C1 segment of cervical spinal cord (tissue), 14 donors: ENCODE results near the gene CDC42BPA.
A peak's percentile ranks its signal among the peaks of the same experiment; 100 is the strongest.

Experiments
- DNase-seq, 14 donors: peaks; one replicate each; lab custom pipeline; 2025; lab: John Stamatoyannopoulos, UW

CDC42BPA gene

DNA sequence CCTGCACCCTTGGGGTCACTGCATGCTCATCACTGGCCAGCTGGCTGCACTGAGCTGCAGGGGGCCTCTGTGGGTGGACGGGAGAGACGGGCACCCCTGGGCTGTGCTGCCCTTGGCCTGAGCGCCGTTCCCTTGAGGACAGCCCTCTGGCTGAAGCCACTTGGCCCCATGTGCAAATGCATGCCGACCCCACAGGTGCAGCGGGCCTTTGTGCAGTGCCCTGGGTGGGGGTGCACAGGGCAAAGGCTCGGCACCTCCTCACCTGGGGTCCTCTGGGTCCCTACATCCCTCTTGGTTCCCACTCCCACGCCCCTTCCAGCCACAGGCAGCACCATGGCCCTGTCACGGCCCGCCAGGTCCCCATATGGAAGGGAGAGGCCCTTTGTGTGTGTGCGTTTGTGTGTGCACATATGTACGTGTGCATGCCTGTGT is 336.9 kb downstream of the CDC42BPA start:
- DNase-seq = no peak

DNA sequence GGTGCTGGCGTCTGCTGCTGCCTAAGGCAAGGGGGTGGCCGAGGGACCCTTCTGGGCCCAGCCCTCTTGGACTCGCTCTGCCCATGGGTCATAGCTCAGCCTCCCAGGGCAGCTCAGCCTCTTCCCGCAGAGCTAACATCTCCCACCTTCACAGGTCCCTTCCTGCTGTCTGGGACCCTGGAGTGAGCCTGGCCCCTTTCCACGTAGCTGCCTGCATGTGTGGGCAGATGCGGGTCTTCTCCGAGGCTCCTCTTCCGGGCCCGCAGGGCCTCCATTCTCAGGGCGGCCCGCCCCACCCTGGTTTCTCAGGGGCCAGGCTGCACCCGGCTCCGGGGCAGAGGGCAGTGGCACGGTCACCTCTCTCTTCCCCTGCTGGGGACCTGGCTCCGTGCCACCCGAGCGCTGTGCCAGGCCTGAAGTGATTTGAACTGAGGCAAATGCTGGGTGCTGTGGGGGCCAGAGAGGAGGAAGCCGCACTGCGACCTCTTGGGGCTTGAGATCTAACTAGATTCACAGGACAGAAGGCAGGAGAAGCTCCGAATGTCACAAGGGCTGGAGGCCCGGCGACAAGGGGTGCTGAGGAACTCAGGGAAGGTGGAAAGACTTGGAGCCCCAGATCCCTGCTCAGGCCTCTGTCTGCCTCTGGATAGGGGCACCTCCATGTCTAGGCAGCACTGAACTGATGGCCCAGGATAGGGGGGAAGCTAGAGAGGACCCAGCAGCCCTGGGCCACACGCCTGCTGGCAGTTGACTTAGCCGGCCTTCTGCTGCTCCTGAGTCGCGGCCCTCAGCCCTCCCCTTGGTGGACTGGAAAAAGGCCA is 337.5 kb downstream of the CDC42BPA start:
- no peak for DNase-seq

DNA sequence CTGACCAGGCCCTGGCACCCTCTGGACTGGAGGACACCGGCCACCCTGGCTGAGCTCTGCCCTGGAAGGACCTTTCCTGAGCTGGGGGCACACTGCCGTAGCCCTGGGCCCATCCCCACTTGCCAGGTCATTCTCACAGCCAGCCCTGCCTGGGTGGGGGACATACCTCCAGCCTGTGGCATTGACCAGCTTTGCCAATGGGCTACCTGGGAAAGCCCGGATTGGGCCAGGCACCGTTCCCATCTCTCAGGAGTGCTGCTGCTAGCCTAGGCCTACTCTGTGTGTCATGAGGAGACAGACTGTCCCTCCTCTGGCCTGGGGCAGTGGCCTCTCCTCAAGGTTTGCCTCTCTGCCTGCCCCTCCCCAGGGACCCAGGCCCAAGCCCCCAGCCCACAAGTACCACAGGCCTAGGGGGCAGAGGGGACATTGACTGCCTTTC is 338.2 kb downstream of the CDC42BPA start:
- peak in 1 of 14 donors; percentile 54 for DNase-seq

DNA sequence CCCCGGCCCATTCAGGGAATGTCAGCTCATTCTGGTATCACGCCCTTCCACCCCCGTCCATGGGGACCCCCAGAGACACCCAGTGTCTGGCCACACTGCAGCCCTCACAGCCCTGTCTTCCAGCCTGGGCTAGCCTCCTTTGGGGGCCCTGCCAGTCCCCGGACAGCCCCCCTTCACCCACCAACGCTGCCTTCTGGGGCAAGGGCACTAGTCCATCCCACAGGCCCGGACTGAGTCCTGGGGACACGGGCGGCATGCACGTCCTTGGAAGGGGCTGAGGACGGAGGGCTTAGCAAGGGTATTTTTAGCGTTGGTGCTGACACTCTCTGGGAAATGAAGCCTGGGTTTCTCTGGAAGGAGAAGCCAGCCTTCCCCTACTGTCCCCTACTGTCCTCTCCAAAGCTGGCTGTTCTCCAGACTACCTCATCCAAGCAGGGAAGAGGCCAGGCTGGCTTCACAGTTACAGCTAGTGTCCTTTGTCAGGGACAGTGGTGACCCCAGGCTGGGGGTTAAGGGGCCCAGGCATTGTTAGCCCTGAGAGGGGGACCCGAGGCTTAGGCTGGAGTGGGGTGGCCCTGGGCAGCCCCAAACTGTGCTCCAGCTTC is 338.7 kb downstream of the CDC42BPA start:
- peak in 2 of 14 donors; percentile 28 to 68 for DNase-seq

DNA sequence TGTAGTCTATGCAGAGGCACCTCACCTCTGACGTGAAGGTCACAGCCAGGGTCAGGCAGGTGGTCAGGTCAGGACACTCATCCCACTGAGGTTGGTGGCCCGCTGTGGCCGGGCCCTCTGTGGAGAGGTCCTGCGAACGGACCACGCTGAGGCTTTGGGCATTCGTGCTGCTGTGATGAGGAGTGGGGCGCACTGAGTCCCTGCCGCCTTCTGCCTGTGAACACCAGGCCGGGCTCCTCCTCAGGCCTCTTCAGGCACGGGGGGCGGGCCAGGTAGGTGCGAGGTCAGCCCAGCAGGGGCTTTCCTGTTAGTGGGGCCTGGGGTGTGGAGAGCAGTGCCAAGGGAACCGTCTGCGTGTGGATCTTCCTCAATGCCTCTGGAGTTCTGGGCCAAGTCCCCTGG is 339.2 kb downstream of the CDC42BPA start:
- DNase-seq = no peak

DNA sequence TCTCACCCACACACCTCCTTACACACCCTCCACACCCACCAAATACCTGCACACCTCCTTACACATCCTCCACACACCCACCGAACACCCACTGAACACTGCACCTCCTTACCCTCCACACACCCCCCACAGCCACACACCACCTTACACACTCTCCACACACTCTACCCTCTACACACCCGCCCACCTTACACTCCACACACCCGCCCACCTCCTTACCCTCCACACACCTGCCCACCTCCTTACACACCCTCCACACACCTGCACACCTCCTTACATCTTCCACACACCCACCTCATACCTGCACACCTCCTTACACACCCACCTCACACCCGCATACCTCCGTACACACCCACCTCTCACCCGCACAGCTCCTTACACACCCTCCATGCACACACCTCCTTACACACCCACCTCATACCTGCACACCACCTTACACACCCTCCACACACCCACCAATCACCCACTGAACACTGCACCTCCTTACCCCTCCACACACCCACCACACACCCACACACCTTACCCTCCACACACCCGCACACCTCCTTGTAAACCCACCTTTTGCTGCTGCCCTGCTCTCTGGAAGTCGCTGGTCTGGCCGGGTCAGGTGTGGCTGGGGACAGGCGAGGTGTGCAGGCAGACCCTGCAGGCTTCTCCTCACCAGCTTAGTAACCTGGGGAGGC is 339.7 kb downstream of the CDC42BPA start:
- DNase-seq = no peak

DNA sequence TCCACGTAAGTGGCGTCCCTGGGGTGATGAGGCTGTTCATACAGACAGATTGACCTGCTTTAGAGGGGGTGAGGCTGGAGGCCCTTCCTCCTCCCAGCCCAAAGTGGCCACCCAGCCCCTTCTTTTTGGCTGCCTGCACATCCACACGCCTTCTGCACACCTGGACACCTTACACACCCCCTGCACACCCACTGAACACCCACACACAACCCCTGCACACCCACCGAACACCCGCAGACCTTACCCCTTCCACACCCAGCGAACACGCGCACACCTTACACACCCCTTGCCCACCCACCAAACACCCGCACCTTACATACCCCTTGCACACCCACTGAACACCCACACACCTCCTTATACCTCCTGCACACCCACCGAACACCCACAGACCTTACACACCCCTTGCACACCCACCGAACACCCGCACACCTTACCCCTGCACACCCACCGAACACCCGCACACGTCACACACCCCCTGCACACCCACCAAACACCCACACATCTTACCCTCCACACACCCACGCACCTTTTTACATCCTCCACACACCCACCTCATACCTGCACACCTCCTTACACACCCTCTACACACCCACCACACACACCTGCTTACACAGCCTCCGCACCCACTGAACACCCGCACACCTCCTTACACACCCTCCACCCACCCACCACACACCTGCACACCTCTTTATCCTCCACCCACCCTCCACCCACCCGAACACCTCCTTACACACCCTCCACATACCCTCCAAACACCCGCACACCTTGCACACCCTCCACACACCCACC is 340.5 kb downstream of the CDC42BPA start:
- no peak for DNase-seq

DNA sequence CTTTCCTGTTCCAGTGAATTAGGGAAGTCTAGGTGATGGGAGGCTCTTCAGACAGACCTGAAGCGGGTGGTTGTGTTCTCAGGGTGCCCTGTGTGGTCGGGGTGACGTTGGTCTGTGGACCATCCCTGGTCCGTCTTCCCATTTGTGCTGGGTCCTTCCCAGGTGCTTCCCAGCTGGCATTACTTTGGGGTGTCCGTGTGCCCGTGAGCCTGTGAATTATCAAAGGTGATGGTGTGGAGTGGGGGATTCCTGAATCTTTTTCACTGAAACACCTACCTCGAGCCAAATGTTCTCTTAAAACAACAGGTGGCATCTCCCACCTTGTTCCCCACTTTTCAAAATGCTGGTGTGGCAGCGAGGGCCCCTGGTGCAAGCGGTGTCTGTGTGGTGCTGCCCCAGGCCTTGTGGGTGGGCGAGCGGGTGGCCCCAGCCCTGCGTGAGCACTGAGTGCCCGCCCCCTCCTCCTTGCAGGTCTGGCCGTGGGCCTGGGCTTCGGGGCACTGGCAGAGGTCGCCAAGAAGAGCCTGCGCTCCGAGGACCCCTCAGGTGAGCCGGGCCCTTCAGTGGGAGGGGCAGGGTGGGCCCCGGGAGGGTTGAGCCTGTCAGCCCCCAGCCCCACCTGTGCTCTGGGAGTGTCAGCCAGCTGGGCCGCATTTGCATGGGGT is 341.2 kb downstream of the CDC42BPA start:
- no peak for DNase-seq

DNA sequence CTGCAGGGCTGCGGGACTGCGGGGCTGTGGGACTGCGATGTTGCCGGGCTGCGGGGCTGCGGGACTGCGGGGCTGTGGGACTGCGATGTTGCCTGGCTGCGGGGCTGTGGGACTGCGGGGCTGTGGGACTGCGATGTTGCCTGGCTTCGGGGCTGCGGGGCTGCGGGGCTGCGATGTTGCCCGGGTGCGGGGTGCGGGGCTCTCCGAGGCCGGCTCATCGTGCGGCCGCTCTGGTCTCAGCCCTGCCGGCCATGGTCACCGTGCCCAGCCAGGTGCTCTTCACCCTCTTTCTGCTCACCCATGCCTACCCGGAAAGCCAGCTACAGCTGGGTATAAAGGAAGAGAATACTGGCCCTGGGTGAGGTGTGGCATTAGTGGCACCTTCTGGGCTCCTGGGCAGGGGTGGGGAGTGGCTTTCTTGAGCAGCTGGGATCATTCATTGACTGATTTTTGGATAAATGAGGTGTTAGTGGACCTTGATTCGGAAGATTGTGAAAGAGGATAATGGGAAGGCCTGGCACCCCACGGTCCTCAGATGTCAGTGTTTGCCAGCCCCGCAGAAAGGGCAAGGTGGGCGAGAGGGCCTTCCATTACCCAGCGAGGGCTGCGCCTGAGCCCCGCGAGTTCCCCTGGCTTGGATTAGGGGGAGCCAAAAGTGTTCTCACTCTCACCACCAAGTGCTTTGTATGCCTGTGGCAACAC is 341.9 kb downstream of the CDC42BPA start:
- no peak for DNase-seq

DNA sequence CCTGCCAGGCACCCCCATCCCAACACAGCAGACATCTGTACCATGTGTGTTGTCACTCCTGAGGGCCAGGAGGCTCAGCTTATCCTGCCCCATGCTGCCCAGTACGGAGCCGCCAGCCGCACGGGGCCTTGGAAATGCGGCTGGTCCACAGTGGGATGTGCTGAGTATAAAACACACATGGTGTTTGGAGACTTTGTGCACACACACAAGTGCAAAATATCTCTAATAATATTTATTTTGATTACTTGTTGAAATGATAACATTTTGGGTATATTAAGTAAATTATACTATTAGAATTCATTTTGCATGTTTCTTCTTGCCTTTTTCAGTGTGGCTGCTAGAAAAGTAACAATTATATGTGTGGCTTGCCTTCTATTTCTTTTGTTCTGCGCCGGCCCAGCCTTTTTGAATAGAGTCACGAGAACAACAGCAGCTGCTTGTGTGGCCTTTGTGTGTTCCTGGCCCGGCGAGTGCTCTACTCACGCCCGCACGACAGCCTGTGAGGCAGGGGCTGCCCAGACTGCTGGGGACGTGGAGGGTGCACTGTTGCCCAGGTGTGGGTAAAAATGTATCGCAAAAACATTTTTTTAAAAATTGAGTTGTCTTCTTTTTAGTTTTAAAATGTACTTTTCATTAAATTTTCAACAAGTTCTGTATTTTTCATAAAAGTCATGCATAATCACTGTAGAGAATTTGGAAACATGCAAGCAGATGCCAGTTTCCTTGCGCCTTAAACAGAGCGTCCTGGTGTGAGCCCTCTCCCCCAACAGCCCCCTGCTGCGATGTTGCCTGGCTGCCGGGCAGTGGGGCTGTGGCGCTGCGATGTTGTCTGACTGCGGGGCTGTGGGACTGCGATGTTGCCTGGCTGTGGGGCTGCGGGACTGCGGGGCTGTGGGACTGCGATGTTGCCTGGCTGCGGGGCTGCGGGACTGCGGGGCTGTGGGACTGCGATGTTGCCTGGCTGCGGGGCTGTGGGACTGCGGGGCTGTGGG is 342.7 kb downstream of the CDC42BPA start:
- DNase-seq = peak in 11 of 14 donors; percentile 35 to 72 (median 60)

DNA sequence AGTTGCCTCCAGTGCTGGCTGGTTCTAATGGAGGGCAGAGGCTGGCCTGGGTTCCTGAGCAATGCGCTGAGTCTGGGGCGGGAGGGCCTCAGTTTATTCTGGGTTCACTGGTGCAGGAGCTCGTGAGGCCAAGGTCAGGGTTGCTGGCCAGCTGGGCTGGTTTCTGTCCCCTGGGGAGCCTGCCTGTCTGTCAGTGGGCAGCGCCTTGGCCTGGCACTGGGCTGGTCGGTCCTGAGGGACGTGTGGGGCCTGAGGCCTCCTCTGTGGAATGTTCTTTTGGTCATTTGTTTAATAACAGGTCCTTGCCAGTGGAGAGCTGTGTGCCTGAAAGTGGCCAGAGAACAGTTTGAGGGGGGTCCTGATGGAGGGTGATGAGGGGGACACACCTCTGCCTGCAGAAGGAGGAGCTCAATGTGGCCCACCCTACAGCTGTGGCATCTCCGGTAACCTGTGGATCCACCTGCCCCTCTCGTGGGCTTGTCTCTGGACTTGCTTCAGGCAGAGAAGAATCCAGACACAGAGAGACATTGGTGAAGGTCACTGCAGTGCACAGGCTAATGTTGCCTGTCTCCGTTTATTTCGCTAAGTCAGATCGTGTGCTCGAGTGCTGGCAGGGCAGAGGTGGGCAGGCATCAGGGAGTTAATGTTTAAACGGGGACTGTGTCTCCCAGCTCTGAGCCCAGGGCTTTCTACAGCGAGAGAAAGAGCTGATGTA is 343.6 kb downstream of the CDC42BPA start:
- DNase-seq = peak in 1 of 14 donors; percentile 29

DNA sequence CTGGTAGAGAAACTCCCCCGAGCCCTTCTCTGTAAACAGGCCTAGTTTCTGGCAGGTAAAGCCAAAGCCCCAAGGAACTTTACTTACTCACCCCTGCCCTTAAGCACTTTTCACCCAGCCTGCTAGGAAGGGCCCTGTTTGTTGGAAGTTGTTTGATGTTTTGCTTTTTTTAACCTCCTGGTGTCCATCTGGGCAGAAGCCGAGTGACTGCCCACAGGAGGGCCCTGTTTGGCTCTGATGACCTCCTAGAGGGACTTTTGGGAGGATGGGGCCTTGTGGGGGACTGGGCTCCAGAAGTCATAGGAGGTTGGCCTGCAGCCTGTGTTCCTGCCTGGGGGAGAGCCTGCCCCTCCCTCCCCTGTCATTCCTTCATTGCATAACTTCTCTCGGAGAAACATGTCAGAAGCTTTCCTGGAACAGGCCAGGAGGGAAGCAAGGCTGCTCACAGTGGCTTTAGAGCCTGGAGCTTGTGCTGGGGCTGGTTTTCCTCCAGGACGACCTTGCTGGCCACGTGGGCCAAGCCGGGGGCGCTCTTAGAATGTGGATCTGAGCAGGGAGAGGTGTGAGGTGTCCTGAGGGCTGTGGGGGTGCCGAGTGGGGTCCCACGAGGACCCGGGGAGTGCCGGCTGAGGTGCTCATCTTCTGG is 344.3 kb downstream of the CDC42BPA start:
- DNase-seq = peak in 2 of 14 donors; percentile 35 to 49

DNA sequence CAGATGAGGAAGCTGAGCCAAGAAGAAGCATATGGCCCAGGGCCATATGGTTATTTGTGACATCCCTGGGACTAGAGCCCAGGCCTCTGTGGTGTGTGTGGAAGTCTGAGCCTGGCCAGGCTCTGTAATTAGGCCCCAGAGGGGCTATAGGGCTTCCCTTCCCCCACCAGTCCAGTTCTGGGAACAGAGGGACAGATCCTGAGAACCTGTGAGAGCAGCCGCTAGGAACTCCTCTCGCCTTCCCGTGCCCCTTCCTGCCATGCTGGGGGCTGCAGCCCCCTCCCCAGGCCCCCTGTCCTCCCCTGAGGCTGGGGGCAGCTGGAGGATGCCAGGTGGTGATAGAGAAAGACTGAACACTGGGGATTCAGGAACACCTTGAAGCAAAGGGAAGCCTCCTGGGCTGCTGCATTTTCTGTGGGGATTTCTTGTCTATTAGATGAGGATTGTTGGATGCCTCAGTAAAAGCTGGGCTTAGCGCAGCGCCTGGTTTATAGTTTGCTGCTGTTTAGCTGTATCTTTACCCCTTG is 344.9 kb downstream of the CDC42BPA start:
- peak in 1 of 14 donors; percentile 92 for DNase-seq

DNA sequence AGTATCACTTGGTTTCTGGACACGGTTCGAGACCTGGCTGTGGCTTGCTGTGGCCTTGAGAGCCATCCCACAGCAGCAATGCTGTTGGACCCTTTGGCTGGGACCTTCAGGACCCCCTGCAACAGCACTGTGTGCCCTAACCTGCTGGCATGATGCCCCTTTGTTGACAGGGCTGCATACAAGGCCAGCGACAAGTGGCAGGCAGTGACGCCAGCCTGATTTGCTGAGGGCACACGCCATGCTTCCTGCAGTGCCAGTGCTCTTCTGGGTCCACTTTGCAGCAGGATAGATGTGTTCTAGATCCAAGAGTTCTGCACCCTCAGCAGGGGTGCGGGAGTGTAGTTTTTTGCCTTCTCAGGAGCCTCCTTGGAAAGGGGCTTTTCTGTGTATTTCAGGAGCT is 345.4 kb downstream of the CDC42BPA start:
- DNase-seq = no peak

DNA sequence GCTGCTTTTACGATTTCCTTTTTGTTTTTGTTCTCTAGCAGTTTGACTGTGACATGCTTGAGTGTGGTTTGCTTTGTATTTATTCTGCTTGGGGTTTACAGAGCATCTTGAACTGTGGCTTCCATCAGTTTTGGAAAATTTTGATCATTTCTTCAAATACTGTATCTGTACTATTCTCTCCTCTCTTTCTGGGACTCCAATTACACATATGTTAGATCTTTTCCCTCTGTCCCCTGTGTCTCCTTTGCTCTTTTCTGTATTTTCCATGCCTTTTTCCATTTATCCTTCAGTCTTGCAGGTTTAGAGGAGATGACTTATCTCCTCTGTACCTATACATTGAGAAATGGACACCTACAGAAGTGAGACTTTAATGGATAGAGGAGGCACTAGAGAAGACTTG is 346.5 kb downstream of the CDC42BPA start:
- DNase-seq = no peak

DNA sequence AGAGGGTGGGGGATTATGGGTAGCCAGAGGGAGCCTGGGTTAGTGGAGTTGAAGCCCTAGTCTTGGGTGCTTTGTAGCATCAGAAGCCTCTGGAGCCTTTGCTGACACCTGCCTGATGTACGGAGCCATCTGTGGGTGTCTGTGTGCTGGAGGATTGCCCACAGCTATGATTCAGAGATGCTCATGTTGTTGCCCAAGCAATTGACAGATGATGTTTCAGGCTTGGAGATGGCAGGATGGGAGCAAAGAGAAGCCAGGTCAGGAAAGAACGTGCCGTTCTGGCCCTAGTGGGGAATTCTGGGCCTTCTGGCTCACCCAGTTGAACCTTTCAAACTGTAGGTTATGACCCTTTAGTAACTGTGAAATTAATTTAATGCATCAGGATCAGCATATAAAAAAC is 350.6 kb downstream of the CDC42BPA start:
- peak in 1 of 14 donors; percentile 92 for DNase-seq

DNA sequence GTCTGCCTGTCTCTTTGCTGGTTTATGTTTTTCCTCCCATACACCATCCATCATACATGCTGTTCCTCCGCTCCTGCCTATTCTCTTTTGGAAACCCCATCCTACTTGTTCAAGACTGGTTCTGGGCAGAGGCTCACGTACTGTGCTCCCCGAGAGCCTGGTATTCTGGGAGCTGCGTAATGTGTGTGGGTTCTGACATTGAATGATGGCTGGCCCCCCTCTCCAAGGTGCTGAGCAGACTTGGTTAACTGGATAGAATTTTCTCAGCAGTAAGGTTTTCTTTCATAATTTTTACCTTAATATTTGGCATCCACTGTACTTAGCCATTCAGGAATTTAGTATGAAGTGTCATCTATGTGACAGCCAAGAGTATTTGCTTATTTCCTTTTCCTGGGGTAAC is 351.6 kb downstream of the CDC42BPA start:
- DNase-seq = no peak
